ENCODE measurements around the gene CMYA5.

DNA sequence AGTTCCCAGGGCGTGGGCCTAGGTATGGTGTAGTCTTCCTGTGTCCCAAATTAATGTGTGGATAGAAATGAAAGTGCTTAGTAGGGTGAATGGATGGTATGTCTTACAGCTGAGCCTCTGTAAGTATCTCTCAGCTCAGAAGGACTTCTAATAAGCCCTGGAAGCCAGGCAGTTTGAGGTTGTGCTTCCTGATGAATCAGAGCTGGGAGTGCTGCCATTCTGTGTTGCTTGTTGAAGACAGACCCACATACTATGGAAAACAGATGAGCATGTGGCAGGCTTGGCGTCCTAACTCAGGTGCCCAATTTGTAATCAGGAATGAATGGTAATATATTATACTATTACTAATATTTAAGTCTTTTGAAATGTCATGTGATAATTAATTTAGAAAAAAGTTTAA is 69.8 kb downstream of the CMYA5 start:
- TF ChIP-seq BHLHE40 (IDR thresholded peaks at IDR 0.05; ENCODE audit: low read depth, low read length) (no peak), CTCF (conservative IDR thresholded peaks at IDR 0.05; ENCODE audit: low read depth, low read length) (no peak), POLR2A (IDR thresholded peaks at IDR 0.05; ENCODE audit: low read depth, low read length) (no peak), MXI1 (IDR thresholded peaks at IDR 0.05; ENCODE audit: borderline replicate concordance, low read depth, low read length) (no peak), MAFK (IDR thresholded peaks at IDR 0.05; ENCODE audit: low read depth, low read length) (no peak)
